Fibroblast of skin of abdomen (primary cell): ENCODE measurements around the gene CC2D2B.
"Not testable (repeated sequence)": the region's sequence is repeated elsewhere in the genome, so short reads cannot be mapped to it uniquely, and the experiment has no call there.

Experiments
- DNase-seq: peaks from one replicate; pipeline ENCODE4 v3.0.0-alpha.2; 2013

CC2D2B gene

DNA sequence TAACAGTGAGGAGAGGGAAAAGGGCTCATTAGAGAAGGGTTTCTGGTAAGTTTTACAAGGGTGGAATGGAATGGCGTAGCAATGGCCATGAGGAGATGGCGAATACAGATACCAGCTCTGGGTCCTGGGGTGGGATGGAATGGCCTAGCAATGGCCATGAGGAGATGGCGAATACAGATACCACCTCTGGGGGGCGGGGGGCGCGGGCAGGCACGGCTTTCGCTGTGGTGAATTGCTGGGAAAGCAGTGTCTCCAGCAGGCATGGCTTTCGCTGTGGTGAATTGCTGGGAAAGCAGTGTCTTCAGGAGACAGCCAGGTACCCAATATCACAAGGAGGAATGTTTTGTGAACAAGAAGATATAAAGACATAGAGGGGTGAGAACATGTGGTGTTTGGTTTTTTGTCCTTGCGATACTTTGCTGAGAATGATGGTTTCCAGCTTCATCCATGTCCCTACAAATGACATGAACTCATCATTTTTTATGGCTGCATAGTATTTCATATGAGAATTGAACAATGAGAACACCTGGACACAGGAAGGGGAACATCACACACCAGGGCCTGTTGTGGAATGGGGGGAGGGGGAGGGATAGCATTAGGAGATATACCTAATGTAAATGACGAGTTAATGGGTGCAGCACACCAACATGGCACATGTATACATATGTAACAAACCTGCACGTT is 1.7 kb upstream of the CC2D2B start:
- not testable (repeated sequence) for DNase-seq

DNA sequence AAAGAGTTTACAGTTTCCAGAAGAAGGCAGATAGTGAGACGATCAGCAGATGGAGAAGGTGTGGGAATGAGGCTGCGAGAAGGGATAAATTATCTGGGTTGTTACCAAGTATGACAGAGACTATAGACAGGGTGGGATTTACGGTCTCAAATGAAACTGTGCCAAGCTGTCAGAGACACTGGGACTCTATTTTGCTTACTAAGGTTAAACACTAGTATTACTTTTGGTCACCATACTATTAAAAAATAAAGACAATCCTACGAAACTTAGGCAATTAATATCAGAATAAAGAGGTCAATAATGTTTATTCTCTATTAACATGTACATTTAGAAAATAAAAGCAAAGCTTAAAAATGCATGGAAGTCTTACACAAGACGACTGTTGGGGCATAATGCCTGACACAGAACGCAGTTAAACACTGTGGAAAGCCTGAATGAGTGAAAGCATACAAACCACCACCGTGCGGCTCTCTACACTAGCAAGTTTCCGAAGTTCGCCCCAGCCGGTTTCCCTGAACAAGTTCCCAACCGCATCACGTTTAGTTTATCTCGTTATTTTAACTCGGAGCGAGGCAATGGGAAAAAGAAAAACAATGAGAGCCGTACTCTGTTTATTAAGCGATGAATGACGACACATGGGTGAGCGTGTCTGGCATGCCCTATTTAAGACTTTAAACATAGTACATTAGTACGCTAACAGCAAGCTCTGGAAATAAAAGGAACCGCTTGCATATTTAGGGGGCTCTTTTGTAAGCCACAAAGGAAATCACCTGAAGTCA is 909 bp upstream of the CC2D2B start:
- DNase-seq = peak; percentile 52

DNA sequence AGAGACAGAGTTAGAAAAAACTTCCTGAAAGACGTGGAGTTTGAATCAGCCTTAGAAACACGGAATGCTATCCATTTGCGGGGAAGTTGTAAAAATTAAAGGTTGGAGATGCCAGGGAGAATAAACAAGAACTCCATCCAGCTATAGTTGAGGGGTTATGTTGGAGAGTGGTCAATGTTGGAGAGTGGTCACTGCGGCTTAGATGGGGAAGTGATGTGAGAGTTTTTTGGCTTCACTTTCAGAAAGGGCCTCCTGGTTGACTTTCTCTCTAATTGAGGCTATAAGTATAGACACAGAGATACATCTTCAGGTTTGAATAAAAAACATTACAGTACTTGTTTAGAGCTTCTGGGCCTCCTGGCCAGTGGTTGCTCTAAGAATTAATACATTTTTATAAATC is 675 bp downstream of the CC2D2B start:
- DNase-seq = no peak

DNA sequence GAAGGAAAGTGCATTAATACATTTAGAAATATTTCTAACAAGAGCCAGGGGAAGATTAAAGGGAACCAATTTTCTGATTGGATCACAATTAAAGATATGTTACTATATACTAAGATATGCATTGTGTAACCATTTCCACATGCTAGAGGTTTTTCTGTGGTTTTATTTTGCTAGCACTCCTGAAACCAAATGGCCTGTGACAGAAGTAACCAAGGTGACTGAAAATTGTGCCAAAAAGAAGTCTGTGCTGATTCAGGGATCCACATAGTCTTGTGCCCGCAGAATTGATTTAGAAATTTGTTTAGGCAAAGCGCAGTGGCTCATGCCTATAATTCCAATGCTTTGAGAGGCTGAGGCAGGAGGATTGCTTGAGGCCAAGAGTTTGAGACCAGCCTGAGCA is 1.8 kb downstream of the CC2D2B start:
- DNase-seq = peak; percentile 8

DNA sequence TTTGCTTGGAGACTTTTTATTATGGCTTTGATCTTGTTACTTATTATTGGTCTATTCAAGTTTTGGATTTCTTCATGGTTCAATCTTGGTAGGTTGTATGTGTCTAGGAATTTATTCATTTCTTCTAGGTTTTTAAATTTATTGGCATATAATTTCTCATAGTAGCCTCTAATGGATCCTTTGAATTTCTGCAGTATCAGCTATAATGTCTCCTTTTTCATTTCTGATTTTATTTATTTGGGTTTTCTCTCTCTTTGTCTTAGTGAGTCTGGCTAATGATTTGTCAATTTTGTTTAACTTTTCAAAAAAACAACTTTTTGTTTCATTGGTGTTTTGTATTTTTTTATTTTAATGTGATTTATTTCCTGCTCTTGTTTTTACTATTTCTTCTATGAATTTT is 8.3 kb downstream of the CC2D2B start:
- DNase-seq = not testable (repeated sequence)

DNA sequence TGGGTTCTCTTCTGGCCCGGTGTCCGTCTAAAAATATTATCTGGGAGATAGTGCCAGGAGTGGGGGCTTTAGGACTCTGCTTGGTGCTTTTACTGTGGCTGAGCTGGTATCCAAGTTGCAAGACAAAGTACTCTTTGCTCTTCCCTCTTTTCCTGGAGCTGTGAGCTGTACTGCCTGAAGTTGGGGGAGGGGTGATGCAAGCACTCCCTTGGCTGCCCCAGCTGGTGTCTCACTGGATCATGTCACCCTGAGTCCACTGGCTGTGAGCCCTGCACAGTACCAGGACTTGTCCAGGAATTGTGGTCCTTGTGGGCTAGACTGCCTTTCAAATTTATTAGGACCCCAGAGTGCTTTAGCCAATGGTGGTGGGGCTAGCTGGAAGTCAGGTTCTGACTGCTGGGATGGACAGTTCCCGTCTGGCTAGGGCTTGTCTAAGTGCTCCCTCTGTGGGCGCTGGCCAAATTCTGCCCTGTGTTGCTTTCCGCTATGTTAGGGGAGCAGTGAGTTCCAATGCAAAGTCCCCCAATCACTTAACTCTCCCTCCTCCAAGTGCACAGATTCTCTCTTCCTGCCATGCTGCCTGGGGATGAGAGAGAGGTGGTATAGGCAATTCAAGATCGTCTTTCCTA is 13.1 kb downstream of the CC2D2B start:
- DNase-seq = no peak

DNA sequence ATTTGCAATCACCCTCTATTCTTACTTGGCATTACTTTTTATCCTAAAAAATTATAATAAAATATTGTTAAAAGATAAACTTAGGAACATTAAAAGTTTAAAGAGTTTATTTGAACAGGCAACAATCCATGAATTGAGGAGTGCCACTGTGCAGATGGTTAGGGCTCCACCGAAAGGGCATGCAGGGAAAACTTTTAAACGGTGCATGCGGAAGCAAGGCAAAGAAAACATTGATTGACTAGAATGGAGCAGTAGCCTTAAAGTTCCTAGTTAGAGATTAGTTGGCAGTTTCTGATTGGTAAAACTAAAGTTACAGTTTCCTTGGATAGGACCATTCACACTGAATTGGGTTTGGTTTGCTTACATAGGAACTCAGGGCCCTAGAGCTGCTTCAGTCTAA is 17.3 kb downstream of the CC2D2B start:
- DNase-seq = no peak

DNA sequence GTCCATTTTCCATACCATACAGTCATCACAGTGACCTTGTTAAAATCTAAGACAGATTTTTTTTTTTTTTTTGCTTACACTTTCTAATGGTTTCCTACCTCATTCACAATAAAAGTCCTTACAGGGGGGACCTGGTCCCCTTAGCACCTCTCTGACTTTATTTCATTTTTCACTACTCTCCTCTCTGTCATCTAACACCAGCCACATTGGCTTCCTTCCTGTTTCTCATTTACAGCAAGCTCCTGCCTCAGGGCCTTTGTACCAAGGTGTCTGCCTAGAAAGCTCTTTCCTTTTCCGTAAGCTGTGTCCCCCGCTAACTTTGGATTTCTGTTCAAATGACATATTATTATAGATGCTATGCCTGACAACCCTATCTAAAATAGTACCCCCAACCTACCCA is 27.7 kb downstream of the CC2D2B start:
- no peak for DNase-seq

DNA sequence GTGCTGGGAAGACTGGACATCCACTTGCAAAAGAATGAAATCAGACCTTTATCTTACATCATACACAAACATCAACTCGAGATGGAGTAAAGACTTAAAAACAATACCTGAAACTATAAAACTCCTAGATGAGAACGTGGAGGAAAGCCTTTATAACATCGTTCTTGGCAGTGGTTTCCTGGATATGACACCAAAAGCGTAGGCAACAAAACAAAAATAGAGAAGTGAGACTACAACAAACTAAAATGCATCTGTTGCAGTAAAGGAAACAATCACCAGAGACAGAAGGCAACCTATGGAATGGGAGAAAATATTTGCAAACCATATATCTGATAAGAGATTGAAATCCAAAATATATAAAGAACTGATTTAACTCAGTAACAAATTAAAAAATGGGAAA is 33.3 kb downstream of the CC2D2B start:
- no peak for DNase-seq

DNA sequence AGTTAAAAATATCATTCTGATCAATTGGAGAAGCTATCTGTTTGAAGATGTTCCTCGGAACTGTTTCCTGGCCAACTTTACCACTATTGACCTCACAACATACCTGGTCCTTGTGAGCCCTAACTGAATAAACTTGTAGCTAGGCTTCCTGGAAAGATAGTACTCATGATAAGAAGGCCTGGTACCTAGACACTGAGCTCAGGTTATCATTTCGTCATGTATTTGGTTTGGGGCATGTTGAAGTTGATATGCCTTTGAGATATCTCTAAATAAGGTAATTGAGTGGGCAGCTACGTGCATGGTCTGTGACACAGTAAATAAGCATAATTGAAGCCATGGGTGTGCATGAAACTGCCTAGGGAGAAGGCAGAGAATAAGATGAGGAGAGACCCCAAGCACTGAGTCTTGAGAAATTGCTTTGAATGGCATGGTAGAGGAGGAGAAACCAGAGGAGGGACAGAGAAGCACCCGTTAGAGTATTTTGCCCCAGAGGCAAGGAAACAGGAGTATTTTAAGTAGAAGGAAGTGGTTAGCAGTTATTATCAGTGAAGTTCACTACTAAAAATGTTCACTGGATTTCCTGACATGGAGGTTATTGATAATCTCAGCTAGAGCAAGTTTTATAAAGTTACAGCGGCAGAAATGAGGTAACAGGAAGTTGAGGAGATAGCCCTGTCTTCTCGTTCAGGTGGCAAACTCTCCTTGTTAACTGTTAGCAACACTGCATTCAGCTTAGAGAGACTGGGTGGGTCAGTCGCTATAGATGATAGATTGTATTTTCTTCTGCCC is 55.6 kb downstream of the CC2D2B start:
- DNase-seq = no peak

DNA sequence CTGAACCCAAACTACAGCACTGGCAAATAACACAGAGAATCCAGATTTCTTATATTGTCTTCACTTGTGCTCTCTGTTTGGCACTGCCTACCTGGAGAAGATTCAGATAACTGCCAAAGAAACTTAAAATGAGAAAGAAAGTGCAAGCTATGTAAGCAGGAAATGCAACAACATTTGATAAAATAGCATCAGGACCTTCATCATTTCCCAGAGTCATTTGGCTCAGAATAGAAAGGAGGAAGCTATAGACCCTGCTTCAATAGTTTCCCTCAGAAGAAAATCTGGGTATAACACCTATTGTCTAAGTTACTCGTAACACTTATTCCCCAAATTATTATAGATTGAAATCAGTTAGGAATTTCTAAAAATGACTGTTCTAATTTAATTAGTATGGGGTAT is 56.2 kb downstream of the CC2D2B start:
- DNase-seq = no peak

DNA sequence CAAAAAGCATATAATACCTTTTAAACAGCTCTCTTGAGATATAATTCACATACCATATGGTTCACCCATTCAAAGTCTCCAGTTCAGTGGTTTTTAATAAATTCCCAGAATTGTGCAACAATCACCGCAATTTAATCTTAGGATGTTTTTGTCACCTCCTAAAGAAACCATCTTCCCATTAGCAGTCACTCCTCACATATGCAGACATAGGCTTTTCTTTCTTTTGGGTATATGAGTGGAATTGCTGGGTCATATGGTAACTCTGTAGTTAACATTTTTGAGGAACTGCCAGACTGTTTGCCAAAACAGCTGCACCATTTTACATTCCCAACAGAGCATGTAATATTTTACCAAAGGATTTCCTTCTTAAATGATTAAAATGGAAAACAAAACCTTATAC is 57.0 kb downstream of the CC2D2B start:
- peak; percentile 59 for DNase-seq

DNA sequence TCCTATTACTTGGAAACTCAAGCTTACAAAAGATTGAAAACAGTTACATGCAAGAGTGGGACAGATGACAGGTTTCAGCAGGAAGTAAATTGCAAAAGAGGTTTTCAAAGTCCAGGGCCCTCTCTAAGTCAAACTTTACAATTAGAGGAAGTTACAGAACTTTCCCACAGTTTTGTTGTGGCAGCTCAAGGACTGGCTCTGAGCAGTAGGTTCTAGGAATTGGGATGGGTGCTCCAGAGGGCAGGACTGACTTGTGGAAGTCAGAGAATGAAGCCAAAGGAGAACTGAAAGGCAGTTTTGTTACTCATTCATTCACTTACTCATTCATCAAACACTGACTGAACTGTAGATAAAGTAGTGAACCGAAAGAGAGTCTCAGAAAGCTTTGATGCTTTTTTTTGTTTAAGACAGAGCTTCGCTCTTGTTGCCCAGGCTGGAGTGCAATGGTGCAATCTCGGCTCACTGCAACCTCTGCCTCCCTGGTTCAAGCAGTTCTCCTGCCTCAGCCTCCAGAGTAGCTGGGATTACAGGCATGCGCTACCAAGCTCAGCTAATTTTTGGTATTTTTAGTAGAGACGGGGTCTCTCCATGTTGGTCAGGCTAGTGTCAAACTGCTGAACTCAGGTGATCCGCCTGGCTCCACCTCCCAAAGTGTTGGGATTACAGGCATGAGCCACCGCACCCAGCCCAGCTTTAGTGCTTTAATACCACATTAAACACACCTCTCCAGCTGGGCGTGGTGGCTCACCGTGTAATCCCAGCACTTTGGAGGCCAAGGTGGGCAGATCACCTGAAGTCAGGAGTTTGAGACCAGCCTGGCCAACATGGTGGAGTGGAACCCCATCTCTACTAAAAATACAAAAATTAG is 68.8 kb downstream of the CC2D2B start:
- no peak for DNase-seq

DNA sequence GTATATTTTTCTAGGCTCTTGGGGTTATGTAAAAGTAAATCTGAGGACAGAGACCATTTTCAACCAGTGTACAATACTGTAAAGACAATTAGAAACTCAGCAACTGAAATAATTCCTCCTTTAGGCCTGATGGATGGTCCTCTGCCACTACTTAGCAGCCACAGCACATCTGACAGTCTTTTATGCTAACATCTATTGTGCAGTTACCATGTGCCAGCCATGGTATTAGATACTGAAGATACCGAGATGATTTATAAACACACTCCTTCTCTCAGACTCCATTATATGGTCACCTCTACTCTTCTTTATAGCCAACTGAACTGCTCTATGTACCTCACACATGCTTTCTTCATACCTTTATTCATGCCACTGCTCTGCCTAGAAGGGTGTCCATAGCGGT is 74.4 kb downstream of the CC2D2B start:
- DNase-seq = no peak

DNA sequence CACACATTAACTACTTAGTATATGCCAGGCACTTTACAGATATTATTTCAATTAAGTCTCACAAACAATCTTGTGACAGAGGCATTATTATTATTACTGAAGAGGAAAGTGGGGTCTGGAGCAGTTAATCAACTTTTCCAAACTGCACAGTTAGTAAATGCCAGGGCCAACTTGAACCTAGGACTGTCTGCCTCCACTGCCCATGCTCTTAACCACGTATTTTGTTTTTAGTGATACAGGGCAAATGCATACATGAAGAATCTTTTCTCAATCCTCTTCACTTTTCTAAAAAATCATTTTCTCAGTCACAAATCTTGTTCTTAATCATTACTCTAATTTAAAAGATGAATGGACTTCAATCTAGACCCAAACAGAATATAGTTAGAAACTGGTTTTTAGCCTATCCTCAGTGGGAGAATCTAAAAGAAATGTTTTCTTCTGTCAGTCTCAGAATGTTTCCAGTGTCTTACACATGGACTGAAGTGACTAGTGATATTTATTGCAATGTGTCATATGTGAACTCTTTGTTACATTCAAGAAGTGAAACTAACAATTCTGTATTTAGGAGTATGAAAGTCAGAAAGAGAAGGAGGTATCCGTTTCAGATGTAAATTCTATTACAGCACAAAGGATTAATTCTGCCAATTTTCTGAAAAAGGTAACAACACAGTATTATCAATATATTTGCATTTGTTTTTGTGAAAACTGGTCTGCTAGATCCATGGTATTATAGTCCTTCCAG is 80.1 kb downstream of the CC2D2B start:
- DNase-seq = no peak

DNA sequence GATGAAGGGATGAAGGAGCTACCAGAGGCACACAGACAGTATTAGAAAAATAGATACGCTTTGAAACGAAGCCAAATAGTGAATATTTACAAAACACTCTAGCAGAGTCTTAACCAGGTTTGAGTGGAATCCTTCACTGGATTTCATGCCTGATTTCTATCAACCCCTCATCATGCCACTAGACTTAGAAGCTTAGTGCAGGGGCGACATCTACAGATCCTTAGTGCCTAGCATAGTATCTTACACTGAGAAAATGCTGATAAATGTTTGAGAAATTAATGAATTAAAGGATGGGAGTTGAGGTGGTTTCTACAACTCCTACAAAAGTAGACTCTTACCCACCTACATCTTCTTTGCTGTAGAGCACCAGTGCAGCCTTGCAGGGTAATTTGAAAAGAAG is 80.9 kb downstream of the CC2D2B start:
- DNase-seq = no peak

DNA sequence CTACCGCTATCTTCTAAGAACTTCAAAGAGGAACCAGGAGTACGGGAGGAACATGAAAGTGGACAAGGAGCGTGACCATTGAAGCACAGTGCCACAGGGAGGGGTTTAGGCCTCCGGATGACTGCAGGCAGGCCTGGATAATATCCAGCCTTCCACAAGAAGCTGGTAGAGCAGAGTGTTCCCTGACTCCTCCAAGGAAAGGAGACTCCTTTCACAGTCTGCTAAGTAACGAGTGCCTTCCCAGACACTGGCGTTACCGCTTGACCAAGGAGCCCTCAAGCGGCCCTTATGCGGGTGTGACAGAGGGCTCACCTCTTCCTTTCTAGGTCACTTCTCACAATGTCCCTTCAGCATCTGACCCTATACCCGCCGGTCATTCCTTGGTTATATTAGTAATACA is 86.6 kb downstream of the CC2D2B start:
- DNase-seq = not testable (repeated sequence)

DNA sequence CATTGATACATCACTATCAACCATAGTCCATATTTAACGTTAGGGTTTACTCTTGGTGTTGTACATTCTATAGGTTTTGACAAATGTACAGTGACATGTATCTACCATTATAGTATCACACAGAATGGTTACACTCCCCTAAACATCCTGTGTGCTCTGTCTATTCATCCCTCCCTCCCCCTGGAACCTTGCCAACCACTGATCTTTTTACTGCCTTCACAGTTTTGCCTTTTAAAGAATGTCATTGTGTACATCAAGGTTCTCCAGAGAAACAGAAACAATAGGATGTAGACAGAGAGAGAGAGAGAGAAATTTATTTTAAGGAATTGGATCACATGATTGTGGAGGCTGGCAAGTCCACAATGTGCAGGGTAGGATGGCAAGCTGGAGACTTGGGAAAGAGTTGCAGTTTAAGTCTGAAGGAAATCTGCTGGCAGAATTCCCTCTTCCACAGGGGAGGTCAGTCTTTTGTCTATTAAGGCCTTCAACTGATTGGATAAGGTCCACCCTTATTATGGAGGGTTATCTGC is 90.5 kb downstream of the CC2D2B start:
- DNase-seq = no peak

DNA sequence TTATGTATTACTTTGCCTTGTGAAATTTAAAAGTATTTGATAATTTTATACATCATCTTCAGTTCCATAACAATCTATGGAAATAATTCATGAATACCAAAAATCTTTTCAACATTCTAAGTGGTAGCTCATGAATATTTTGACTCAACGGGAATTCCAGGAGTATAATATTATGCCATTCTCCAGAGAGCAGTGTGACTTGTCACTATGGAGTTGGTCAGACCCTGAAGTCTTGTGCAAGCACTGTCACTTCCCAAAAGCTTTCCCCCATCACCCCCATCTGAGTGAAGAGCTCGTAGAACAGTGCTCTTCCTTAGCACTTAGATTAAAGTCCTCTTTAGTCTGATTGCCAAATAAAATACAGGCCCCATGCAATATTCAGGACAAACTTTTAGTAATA is 106.2 kb downstream of the CC2D2B start:
- no peak for DNase-seq

DNA sequence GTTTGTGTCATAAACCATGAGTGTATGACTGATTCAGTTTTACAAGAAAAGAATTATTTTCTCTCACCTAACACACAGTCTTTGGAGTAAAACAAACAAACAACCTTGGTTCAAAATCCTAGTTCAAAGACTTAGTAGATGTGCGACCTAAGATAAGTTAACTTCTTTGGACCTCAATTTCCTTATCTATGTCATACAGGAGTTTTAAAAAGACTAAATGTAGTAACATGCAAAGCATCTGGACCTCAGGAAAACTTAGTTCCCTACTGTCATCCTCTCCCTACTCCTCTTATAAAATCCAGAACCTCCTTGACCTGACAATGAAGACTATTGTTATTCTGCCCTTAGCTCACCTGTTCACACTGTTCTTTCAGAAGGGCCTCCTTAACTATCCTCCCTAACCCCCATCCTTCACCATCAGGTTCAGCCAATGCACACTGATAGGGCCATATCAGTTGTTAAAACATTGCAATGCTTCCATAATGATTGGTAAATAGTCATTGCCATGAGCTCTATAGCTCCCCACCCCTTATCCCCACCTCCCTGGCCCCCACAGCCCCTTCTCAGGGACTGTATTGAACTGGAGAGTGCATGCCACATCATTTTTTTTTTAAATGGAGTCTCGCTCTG is 106.8 kb downstream of the CC2D2B start:
- DNase-seq = no peak
